H1 (cell line): ENCODE data around the gene HPS6. TPM values are rescaled to one million over a fixed set of nuclear protein-coding genes. Genes with fewer than 3 reads are reported as not detected.

Source experiments
- CTCF ChIA-PET: fragments of 300-600 bp; sonication (Branson Sonifier 250); formaldehyde crosslinking; loops from one replicate; lab custom pipeline; 2021; ENCODE audit not compliant: partially characterized antibody; lab: Charles Lee
- POLR2A ChIA-PET: fragments of 300-600 bp; sonication (Branson Sonifier 250); formaldehyde crosslinking; loops from one replicate; lab custom pipeline; 2021; ENCODE audit warnings: inconsistent platforms; ENCODE audit not compliant: partially characterized antibody; lab: Charles Lee
- DNase-seq, 2 experiments: peaks; one replicate each; pipeline versions ENCODE4 v3.0.0 to v3.0.0-alpha.2; 2010 to 2022; ENCODE audit warnings: low spot score in 2 of 2, low read depth in 1 of 2, mixed read lengths in 1 of 2
- FAIRE-seq: peaks from 2 replicates; lab custom pipeline; 2011; peaks lifted over from hg19 to GRCh38; lab: Jason Lieb, UNC
- H2AFZ ChIP-seq: 2 replicates; pipeline ENCODE4 v1.8.1; 2012; ENCODE audit warnings: low read length, inconsistent platforms
- H2AK5ac ChIP-seq: 2 replicates; pipeline ENCODE4 v1.6.1; 2013; ENCODE audit warnings: low read depth, low read length
- H2BK120ac ChIP-seq: replicated peaks from 2 replicates; pipeline ENCODE3; 2013; ENCODE audit warnings: low read depth, low read length, inconsistent platforms
- H2BK12ac ChIP-seq: 2 replicates; pipeline ENCODE4 v1.6.1; 2013; ENCODE audit warnings: low read depth, low read length
- H2BK15ac ChIP-seq: 2 replicates; pipeline ENCODE4 v1.6.1; 2013; ENCODE audit warnings: low read length
- H2BK20ac ChIP-seq: 2 replicates; pipeline ENCODE4 v1.6.1; 2013; ENCODE audit warnings: low read length
- H2BK5ac ChIP-seq: 2 replicates; pipeline ENCODE4 v1.6.1; 2013; ENCODE audit warnings: low read depth, low read length
- H3K14ac ChIP-seq: 2 replicates; pipeline ENCODE4 v1.6.1; 2013; ENCODE audit warnings: inconsistent platforms; ENCODE audit not compliant: insufficient read length
- H3K18ac ChIP-seq: 2 replicates; pipeline ENCODE4 v1.6.1; 2013; ENCODE audit warnings: low read length; ENCODE audit errors: extremely low read depth
- H3K23ac ChIP-seq: 2 replicates; pipeline ENCODE4 v1.6.1; 2013; ENCODE audit warnings: inconsistent platforms; ENCODE audit not compliant: insufficient read length
- H3K23me2 ChIP-seq: 2 replicates; pipeline ENCODE4 v1.6.1; 2013; ENCODE audit warnings: low read depth, low read length
- H3K27ac ChIP-seq: 2 replicates; pipeline ENCODE4 v1.6.1; 2011; ENCODE audit warnings: low read depth, low read length, inconsistent platforms
- H3K27me3 ChIP-seq, 4 experiments: replicated peaks in 1 of 4; 1 replicate in 1 of 4; 2 replicates in 3 of 4; pipeline versions ENCODE4 v1.6.1 to v1.8.1; 2011 to 2013; ENCODE audit warnings: low read length in 3 of 4, mild to moderate bottlenecking in 3 of 4, inconsistent platforms in 2 of 4, mixed read lengths in 2 of 4, moderate library complexity in 1 of 4; ENCODE audit not compliant: control insufficient read depth in 3 of 4, insufficient read depth in 3 of 4; ENCODE audit errors: extremely low read depth in 1 of 4
- H3K36me3 ChIP-seq, 4 experiments: 2 replicates each; pipeline versions ENCODE4 v1.6.1 to v1.8.1; 2011 to 2013; ENCODE audit warnings: mild to moderate bottlenecking in 4 of 4, low read length in 3 of 4, moderate library complexity in 2 of 4, control low read depth in 1 of 4, inconsistent platforms in 1 of 4; ENCODE audit not compliant: insufficient read depth in 4 of 4, control insufficient read depth in 2 of 4
- H3K4ac ChIP-seq: replicated peaks from 2 replicates; pipeline ENCODE3; 2013; ENCODE audit warnings: low read length, low read depth, mixed read lengths, inconsistent platforms; ENCODE audit not compliant: insufficient read length
- H3K4me1 ChIP-seq, 4 experiments: replicated peaks in 1 of 4; 1 replicate in 1 of 4; 2 replicates in 3 of 4; pipeline versions ENCODE4 v1.6.1 to v1.8.1; 2011 to 2013; ENCODE audit warnings: low read length in 3 of 4, inconsistent platforms in 2 of 4, mixed read lengths in 1 of 4; ENCODE audit not compliant: insufficient read depth in 4 of 4, control insufficient read depth in 3 of 4
- H3K4me2 ChIP-seq, 2 experiments: 2 replicates each; pipeline versions ENCODE4 v1.6.1 to v1.8.1; 2011 to 2013; ENCODE audit warnings: low read depth in 2 of 2, low read length in 2 of 2, control low read depth in 1 of 2, inconsistent platforms in 1 of 2, mild to moderate bottlenecking in 1 of 2; ENCODE audit not compliant: insufficient read depth in 1 of 2
- H3K4me3 ChIP-seq, 4 experiments: fragments of 200-600, 300-600 bp in 1 of 4; sonication (generic), shearing (Covaris generic), sonication (Bioruptor Twin) in 1 of 4; 2 replicates each; pipeline versions ENCODE4 v1.5.1 to v1.8.1; 2011 to 2016; ENCODE audit warnings: low read length in 4 of 4, low read depth in 3 of 4, control low read depth in 2 of 4, inconsistent platforms in 2 of 4, mild to moderate bottlenecking in 2 of 4, mixed read lengths in 1 of 4, moderate library complexity in 1 of 4; ENCODE audit not compliant: insufficient read depth in 2 of 4; ENCODE audit errors: extremely low read depth in 1 of 4
- H3K56ac ChIP-seq: replicated peaks from 2 replicates; pipeline ENCODE3; 2013; ENCODE audit warnings: low read depth, mild to moderate bottlenecking, mixed read lengths, low read length, inconsistent platforms; ENCODE audit not compliant: insufficient read length
- H3K79me1 ChIP-seq: 2 replicates; pipeline ENCODE4 v1.6.1; 2013; ENCODE audit warnings: low read depth, low read length, control low read depth
- H3K79me2 ChIP-seq, 2 experiments: 2 replicates each; pipeline versions ENCODE4 v1.6.1 to v1.8.1; 2012 to 2013; ENCODE audit warnings: low read length in 2 of 2, mild to moderate bottlenecking in 2 of 2, inconsistent platforms in 1 of 2; ENCODE audit not compliant: insufficient read depth in 2 of 2, control insufficient read depth in 1 of 2
- H3K9ac ChIP-seq, 4 experiments: replicated peaks in 1 of 4; 1 replicate in 1 of 4; 2 replicates in 3 of 4; pipeline versions ENCODE4 v1.6.1 to v1.8.1; 2011 to 2013; ENCODE audit warnings: low read depth in 3 of 4, low read length in 3 of 4, control low read depth in 2 of 4, mild to moderate bottlenecking in 2 of 4, moderate library complexity in 2 of 4, inconsistent platforms in 1 of 4; ENCODE audit errors: extremely low read depth in 1 of 4
- H3K9me3 ChIP-seq, 2 experiments: 2 replicates each; pipeline versions ENCODE4 v1.6.1 to v1.8.1; 2012 to 2013; ENCODE audit warnings: mild to moderate bottlenecking in 2 of 2, moderate library complexity in 2 of 2, control low read depth in 1 of 2, inconsistent platforms in 1 of 2, low read depth in 1 of 2, low read length in 1 of 2, mixed read lengths in 1 of 2; ENCODE audit not compliant: insufficient read depth in 2 of 2
- H4K20me1 ChIP-seq, 2 experiments: replicated peaks in 1 of 2; 2 replicates each; pipeline versions ENCODE3 to v1.8.1; 2011 to 2013; ENCODE audit warnings: inconsistent platforms in 2 of 2, low read length in 2 of 2, mild to moderate bottlenecking in 1 of 2; ENCODE audit not compliant: insufficient read depth in 2 of 2, control insufficient read depth in 1 of 2
- H4K5ac ChIP-seq: 2 replicates; pipeline ENCODE4 v1.6.1; 2013; ENCODE audit warnings: low read length, low read depth, mixed read lengths, inconsistent platforms; ENCODE audit not compliant: insufficient read length
- H4K8ac ChIP-seq: 2 replicates; pipeline ENCODE4 v1.8.0; 2013; ENCODE audit warnings: mild to moderate bottlenecking, moderate library complexity, low read length, inconsistent platforms; ENCODE audit not compliant: insufficient read depth; ENCODE audit errors: extremely low read depth
- H4K91ac ChIP-seq: replicated peaks from 2 replicates; pipeline ENCODE3; 2013; ENCODE audit warnings: low read length, mixed read lengths, inconsistent platforms; ENCODE audit not compliant: insufficient read length
- CTCF ChIP-seq, 3 experiments: IDR thresholded peaks; 1 replicate in 2 of 3; 2 replicates in 1 of 3; pipeline versions ENCODE4 v1.5.1 to v1.6.1; 2011; ENCODE audit warnings: low read length in 3 of 3, mild to moderate bottlenecking in 3 of 3, inconsistent platforms in 2 of 3, low read depth in 1 of 3, moderate library complexity in 1 of 3; ENCODE audit not compliant: insufficient read depth in 1 of 3; ENCODE audit errors: control extremely low read depth in 1 of 3
- KDM4A ChIP-seq: IDR thresholded peaks from one replicate; pipeline ENCODE4 v1.7.1; 2012; ENCODE audit warnings: low read depth, mild to moderate bottlenecking, moderate library complexity, low read length, inconsistent platforms; ENCODE audit not compliant: severe bottlenecking
- NRF1 ChIP-seq: IDR thresholded peaks from 2 replicates; pipeline ENCODE4 v1.6.1; 2011; ENCODE audit warnings: mild to moderate bottlenecking, low read depth, low read length, improper control_type of control experiment
- WGBS, 2 experiments: shearing (Covaris generic) in 1 of 2; methylation state at CpG; one replicate each; pipeline versions ENCODE4 v1.1.6 to v1.1.7; 2013 to 2015; ENCODE audit warnings: low lambda C conversion rate in 2 of 2, mixed read lengths in 2 of 2, inconsistent platforms in 1 of 2, low coverage in 1 of 2, missing lambda C conversion rate in 1 of 2; ENCODE audit not compliant: insufficient replicate concordance in 2 of 2, insufficient coverage in 1 of 2, insufficient read length in 1 of 2; ENCODE audit errors: extremely low coverage in 1 of 2, missing lambda C conversion rate in 1 of 2; 5-methylcytosine and 5-hydroxymethylcytosine counted together
- polyA plus RNA-seq, 7 experiments: library from polyadenylated mRNA; depleted of rRNA in 3 of 7; stranded (reverse) in 5 of 7; unstranded in 2 of 7; fragments of >200 nt in 5 of 7; fragments of 200-250 nt in 2 of 7; gene quantifications; 1 replicate in 5 of 7; 2 replicates in 1 of 7; 4 replicates in 1 of 7; pipeline versions ENCODE4 v1.2.1 to v1.2.3, GENCODE V29; 2011 to 2013; ENCODE audit warnings: missing spikeins in 2 of 7, mixed read lengths in 2 of 7
- total RNA-seq: library from RNA; stranded (reverse); fragmentation: NEBNext Ultra II Directional; extraction: Animal tissue kit (Norgen Biotek cat#: 25700); gene quantifications from 2 replicates; pipeline ENCODE4 v1.2.1, GENCODE V29; 2021

HPS6 gene
- total and polyA plus RNA-seq, 2 of the 8 experiments (the other 6 are each of a cell fraction or from before 2014, with no cell fraction given) = 10.2 to 17.7 TPM

GRCh38 chr10:102086196-102086595 is 21.0 kb downstream of the HPS6 start:
- Histone ChIP-seq H3K79me2 (no peaks in the 10 kb centered on the region), H3K9me3 (no peaks in the 10 kb centered on the region), H3K4ac (no peak overlapping the region), H3K18ac (no peak overlapping the region), H3K56ac (no peak overlapping the region), H3K4me1 (no peaks in the 10 kb centered on the region), H2BK120ac (no peak overlapping the region), H4K91ac (no peak overlapping the region), H4K5ac (no peak overlapping the region), H3K79me1 (no peaks in the 10 kb centered on the region), H2BK5ac (no peak overlapping the region), H3K23ac (no peak overlapping the region), H3K4me2 (no peak overlapping the region), H3K27ac (no peak overlapping the region), H2BK15ac (no peak overlapping the region), H2BK12ac (no peak overlapping the region), H3K27me3 (no peaks in the 10 kb centered on the region), H3K23me2 (no peaks in the 10 kb centered on the region), H4K20me1 (no peaks in the 10 kb centered on the region), H3K14ac (no peak overlapping the region), H4K8ac (no peak overlapping the region), H2BK20ac (no peak overlapping the region), H3K4me3 (no peak overlapping the region), H2AK5ac (no peak overlapping the region), H3K36me3 (no peaks in the 10 kb centered on the region; a peak in 1 of 8 replicates), H3K9ac (no peak overlapping the region), H2AFZ (no peak overlapping the region)
- DNase-seq = no peak
- FAIRE-seq = no peak
- ChIA-PET CTCF (interaction anchor here (0.7 to 1.2 kb wide), 2 partner anchors 14 to 23 kb away, joined by 3 to 9 read pairs; no protein-coding TSS in a partner anchor), POLR2A (interaction anchor here (0.6 to 1.9 kb wide), 3 partner anchors 18 to 182 kb away, joined by 3 to 5 read pairs (median 4); no protein-coding TSS in a partner anchor)
- whole genome bisulfite sequencing, 2 experiments = 89% methylated on average over 5 of the region's 8 CpGs; no CpG with 5 or more reads in 1 of the 2 experiments
- TF ChIP-seq KDM4A (no peak), CTCF (IDR thresholded peaks at IDR 0.05; ENCODE audit: control extremely low read depth in 1 of 3, insufficient read depth in 1 of 3, low read depth in 1 of 3, low read length in 3 of 3) (no peak), NRF1 (no peak)
